HPDE6-E6E7 (cell line): ENCODE measurements around the gene TBX6.

ENCODE experiments used
- DNase-seq: peaks from one replicate; pipeline ENCODE4 v3.0.0; 2011; ENCODE audit warnings: missing footprints; ENCODE audit errors: extremely low spot score

The TBX6 gene

GRCh38 chr16:30113711-30114333 is 22.1 kb upstream of the TBX6 start:
- no peak for DNase-seq

GRCh38 chr16:30113031-30113710 is 21.4 kb upstream of the TBX6 start, which contains the start of gene GDPD3:
GDPD3 (minus strand) TSS chr16:30113537; CDS start chr16:30113478, 59 bp downstream.
- no peak for DNase-seq

- DNase-seq: no peak
Measured at GRCh38 chr16:30112197-30113030, 20.7 kb upstream of the TBX6 start.

GRCh38 chr16:30110661-30111060 is 18.9 kb upstream of the TBX6 start:
- DNase-seq: no peak

- DNase-seq: no peak
Measured at GRCh38 chr16:30108059-30108850, 16.5 kb upstream of the TBX6 start.

- DNase-seq: no peak
Measured at GRCh38 chr16:30104492-30104891, 12.8 kb upstream of the TBX6 start.

GRCh38 chr16:30104090-30104489 is 12.4 kb upstream of the TBX6 start:
- DNase-seq: no peak

- DNase-seq: no peak
Measured at GRCh38 chr16:30096862-30097563, 5.3 kb upstream of the TBX6 start.

- DNase-seq: peak; percentile 89
Measured at GRCh38 chr16:30096105-30096861, 4.6 kb upstream of the TBX6 start, which contains the start of gene YPEL3. YPEL3 (minus strand) TSS chr16:30096213; CDS start chr16:30095482, 731 bp downstream.

GRCh38 chr16:30095166-30096078 is 3.7 kb upstream of the TBX6 start:
- DNase-seq: no peak

GRCh38 chr16:30094541-30095165 is 2.9 kb upstream of the TBX6 start:
- DNase-seq: no peak

- peak; percentile 58 for DNase-seq
Measured at GRCh38 chr16:30092373-30093010, 768 bp upstream of the TBX6 start.

GRCh38 chr16:30090610-30091331 is 953 bp downstream of the TBX6 start:
- DNase-seq: no peak

GRCh38 chr16:30088832-30089624 is 2.7 kb downstream of the TBX6 start:
- no peak for DNase-seq

- DNase-seq: no peak
Measured at GRCh38 chr16:30088237-30088831, 3.4 kb downstream of the TBX6 start.

- DNase-seq: no peak
Measured at GRCh38 chr16:30087181-30087898, 4.4 kb downstream of the TBX6 start.
